SK-N-SH (cell line): ENCODE results near the gene MLLT1. TPM values are rescaled to one million over a fixed set of nuclear protein-coding genes. Genes with fewer than 3 reads are reported as not detected.

Experiments
- CTCF ChIA-PET: fragments of 300-600, 350-600 bp; formaldehyde crosslinking; extraction: SDS; loops from one replicate; lab custom pipeline; 2021; lab: Yijun Ruan, JAX
- POLR2A ChIA-PET: fragments of 350-600 bp; sonication (Branson Sonifier 250); formaldehyde crosslinking; extraction: SDS; loops from one replicate; lab custom pipeline; 2020; ENCODE audit warnings: antibody characterized with exemption, inconsistent platforms; lab: Yijun Ruan, JAX
- DNase-seq: peaks from one replicate; pipeline ENCODE4 v3.0.0; 2012
- H2AFZ ChIP-seq: fragments of 200-600 bp; sonication (generic); 2 replicates; pipeline ENCODE4 v1.8.1; 2016; ENCODE audit warnings: antibody characterized with exemption, mild to moderate bottlenecking, low read depth
- H3F3A ChIP-seq: fragments of 200-600 bp; sonication (generic); replicated peaks from 2 replicates; pipeline ENCODE3; 2016; ENCODE audit warnings: antibody characterized with exemption, mild to moderate bottlenecking; ENCODE audit not compliant: insufficient read depth
- H3K27ac ChIP-seq, 2 experiments: fragments of 200-500 bp in 1 of 2; fragments of 200-600 bp in 1 of 2; sonication (Bioruptor generic) in 1 of 2; sonication (generic), shearing (Covaris generic) in 1 of 2; 2 replicates each; pipeline versions ENCODE4 v1.5.1 to v1.6.1; 2014 to 2016; ENCODE audit warnings: low read depth in 2 of 2, inconsistent platforms in 1 of 2, low read length in 1 of 2, mild to moderate bottlenecking in 1 of 2, mixed read lengths in 1 of 2
- H3K27me3 ChIP-seq: fragments of 200-600 bp; sonication (generic), shearing (Covaris generic); 2 replicates; pipeline ENCODE4 v1.6.1; 2016; ENCODE audit warnings: mixed run types; ENCODE audit not compliant: insufficient read depth
- H3K36me3 ChIP-seq, 2 experiments: fragments of 200-500 bp in 1 of 2; fragments of 200-600 bp in 1 of 2; sonication (Bioruptor generic) in 1 of 2; sonication (generic) in 1 of 2; replicated peaks in 1 of 2; 2 replicates each; pipeline versions ENCODE3 to v1.5.1; 2014 to 2016; ENCODE audit warnings: low read length in 1 of 2, mild to moderate bottlenecking in 1 of 2; ENCODE audit not compliant: insufficient read depth in 2 of 2, control insufficient read depth in 1 of 2
- H3K4me1 ChIP-seq, 2 experiments: fragments of 200-500 bp in 1 of 2; fragments of 200-600 bp in 1 of 2; sonication (Bioruptor generic) in 1 of 2; sonication (generic), shearing (Covaris generic) in 1 of 2; 2 replicates each; pipeline versions ENCODE4 v1.5.1 to v1.6.1; 2014 to 2016; ENCODE audit warnings: low read depth in 1 of 2, low read length in 1 of 2, mixed run types in 1 of 2; ENCODE audit not compliant: insufficient read depth in 2 of 2, control insufficient read depth in 1 of 2
- H3K4me2 ChIP-seq: fragments of 200-600 bp; sonication (generic), shearing (Covaris generic); 2 replicates; pipeline ENCODE4 v1.6.1; 2017; ENCODE audit warnings: mixed run types
- H3K4me3 ChIP-seq, 2 experiments: fragments of 200-500 bp in 1 of 2; fragments of 200-600 bp in 1 of 2; sonication (Bioruptor generic) in 1 of 2; sonication (generic), shearing (Covaris generic) in 1 of 2; 2 replicates each; pipeline versions ENCODE4 v1.5.1 to v1.8.1; 2014 to 2016; ENCODE audit warnings: low read depth in 2 of 2, inconsistent platforms in 1 of 2, low read length in 1 of 2, mild to moderate bottlenecking in 1 of 2, mixed read lengths in 1 of 2, moderate library complexity in 1 of 2
- H3K79me2 ChIP-seq: fragments of 200-600 bp; sonication (generic); 2 replicates; pipeline ENCODE4 v1.8.1; 2017; ENCODE audit warnings: mild to moderate bottlenecking; ENCODE audit not compliant: insufficient read depth
- H3K9ac ChIP-seq: fragments of 200-600 bp; sonication (generic); 2 replicates; pipeline ENCODE4 v1.6.1; 2017; ENCODE audit warnings: mixed run types
- H3K9me2 ChIP-seq: fragments of 200-600 bp; sonication (generic); 2 replicates; pipeline ENCODE4 v1.6.1; 2017; ENCODE audit warnings: mixed run types
- H3K9me3 ChIP-seq: fragments of 200-600 bp; sonication (generic); 2 replicates; pipeline ENCODE4 v1.6.1; 2017; ENCODE audit warnings: mixed run types, mild to moderate bottlenecking, moderate library complexity
- H4K20me1 ChIP-seq: fragments of 200-600 bp; sonication (generic); 2 replicates; pipeline ENCODE4 v1.6.1; 2017; ENCODE audit warnings: mild to moderate bottlenecking, mixed run types; ENCODE audit not compliant: insufficient read depth
- CHD2 ChIP-seq: fragments of 150-350 bp; IDR thresholded peaks from 2 replicates; pipeline ENCODE4 v1.6.1; 2018; ENCODE audit warnings: low read length; ENCODE audit not compliant: partially characterized antibody
- CTCF ChIP-seq: fragments of 200-600 bp; sonication (generic); IDR thresholded peaks from 2 replicates; pipeline ENCODE4 v1.6.1; 2017; ENCODE audit warnings: antibody characterized with exemption, mild to moderate bottlenecking, moderate library complexity
- ELF1 ChIP-seq: IDR thresholded peaks from 2 replicates; pipeline ENCODE4 v1.4.0; 2012
- EP300 ChIP-seq, 2 experiments: IDR thresholded peaks; 2 replicates each; pipeline versions ENCODE4 v1.4.0 to v1.6.1; 2012; ENCODE audit warnings: borderline replicate concordance in 1 of 2, low read depth in 1 of 2, low read length in 1 of 2
- EZH2phosphoT487 ChIP-seq: fragments of 200-600 bp; sonication (generic); IDR thresholded peaks from 2 replicates; pipeline ENCODE4 v1.6.1; 2017; ENCODE audit warnings: low read depth, mixed run types, mild to moderate bottlenecking, antibody characterized with exemption, moderate library complexity, borderline replicate concordance
- FOSL2 ChIP-seq: IDR thresholded peaks from 2 replicates; pipeline ENCODE4 v1.4.0; 2012; ENCODE audit warnings: low read depth, mild to moderate bottlenecking, moderate library complexity, borderline replicate concordance
- FOXJ3 ChIP-seq: sonication (generic); formaldehyde crosslinking; IDR thresholded peaks from 2 replicates; pipeline ENCODE4 v1.5.1; 2020; ENCODE audit warnings: mild to moderate bottlenecking, missing genetic modification reagents
- FOXM1 ChIP-seq: IDR thresholded peaks from 2 replicates; pipeline ENCODE4 v1.4.0; 2012; ENCODE audit warnings: low read depth, mild to moderate bottlenecking
- GABPA ChIP-seq: IDR thresholded peaks from 2 replicates; pipeline ENCODE4 v1.4.0; 2012; ENCODE audit warnings: low read depth, mild to moderate bottlenecking
- GATA2 ChIP-seq: sonication (generic); formaldehyde crosslinking; IDR thresholded peaks from 2 replicates; pipeline ENCODE4 v1.5.0; 2020; ENCODE audit warnings: mild to moderate bottlenecking, missing genetic modification reagents
- MEF2A ChIP-seq: IDR thresholded peaks from 2 replicates; pipeline ENCODE4 v1.4.0; 2012; ENCODE audit warnings: low read depth, borderline replicate concordance
- NFIC ChIP-seq: IDR thresholded peaks from 2 replicates; pipeline ENCODE4 v1.4.0; 2012; ENCODE audit warnings: borderline replicate concordance
- RAD21 ChIP-seq: IDR thresholded peaks from 2 replicates; pipeline ENCODE4 v1.6.1; 2012; ENCODE audit warnings: mild to moderate bottlenecking, low read length
- RFX5 ChIP-seq: IDR thresholded peaks from 2 replicates; pipeline ENCODE4 v1.6.1; 2012; ENCODE audit warnings: mild to moderate bottlenecking, improper control_type of control experiment, low read length
- RXRA ChIP-seq: IDR thresholded peaks from 2 replicates; pipeline ENCODE4 v1.4.0; 2012; ENCODE audit warnings: low read depth, mild to moderate bottlenecking, borderline replicate concordance
- TCF12 ChIP-seq: IDR thresholded peaks from 2 replicates; pipeline ENCODE4 v1.4.0; 2012
- TEAD4 ChIP-seq: IDR thresholded peaks from 2 replicates; pipeline ENCODE4 v1.4.0; 2012; ENCODE audit warnings: mild to moderate bottlenecking, borderline replicate concordance; ENCODE audit not compliant: insufficient read depth
- YY1 ChIP-seq: IDR thresholded peaks from 2 replicates; pipeline ENCODE4 v1.4.0; 2012; ENCODE audit warnings: low read depth, mild to moderate bottlenecking
- WGBS: methylation state at CpG from one replicate; pipeline ENCODE4 v1.1.6; 2017; ENCODE audit warnings: low lambda C conversion rate; 5-methylcytosine and 5-hydroxymethylcytosine counted together
- polyA plus RNA-seq, 3 experiments: library from polyadenylated mRNA; depleted of rRNA; stranded (reverse); fragments of >200 nt; gene quantifications; 2 replicates each; pipeline ENCODE4 v1.2.3, GENCODE V29; 2012
- TF ChIP-seq, protein P1 (sequence below): fragments of 150-350 bp; IDR thresholded peaks from 2 replicates; pipeline ENCODE4 v1.6.1; 2017; ENCODE audit warnings: antibody characterized with exemption, low read length, low read depth, borderline replicate concordance

Gene MLLT1
- polyA plus RNA-seq, 1 of the 3 experiments (the other 2 are of a cell fraction), result 19.0 TPM

DNA sequence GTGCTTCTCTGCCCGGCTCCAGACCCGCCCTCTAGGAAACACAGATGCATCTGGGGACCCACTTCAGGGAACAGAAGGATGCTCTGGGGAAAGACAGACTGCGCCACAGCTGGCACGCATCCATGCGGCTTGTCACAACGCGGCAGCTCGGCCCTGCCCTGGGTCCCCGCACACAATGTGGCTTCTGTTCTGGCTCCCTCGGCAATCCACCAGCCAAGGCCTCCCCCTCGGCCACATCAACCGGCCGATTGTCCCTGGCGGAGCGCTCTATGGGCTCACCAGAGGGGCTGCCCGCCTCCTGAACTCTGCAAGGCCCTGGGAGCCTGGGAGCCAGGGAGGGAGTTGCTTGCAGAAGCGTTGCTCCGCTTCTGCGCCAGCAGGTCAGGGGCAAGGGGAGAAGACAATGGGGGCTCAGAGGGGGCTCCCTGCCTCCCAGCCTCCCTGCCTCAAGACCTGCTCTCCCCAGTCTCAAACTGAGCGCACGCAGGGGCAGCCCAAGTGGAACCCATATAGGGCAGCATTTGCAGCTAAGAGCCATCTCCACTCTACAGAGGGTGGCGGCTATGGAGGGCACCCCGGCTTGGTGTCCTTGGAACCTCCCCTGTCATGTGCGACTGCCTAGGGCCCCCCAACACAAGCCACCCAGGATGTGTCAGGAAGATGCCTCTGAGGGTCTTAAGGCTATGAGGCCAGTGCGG is 37.9 kb downstream of the MLLT1 start (continued):
- TF ChIP-seq EP300 (IDR thresholded peaks at IDR 0.05; ENCODE audit: borderline replicate concordance in 1 of 2, low read depth in 1 of 2, low read length in 1 of 2), result no peak
- no peak for TF ChIP-seq EZH2phosphoT487
- TF ChIP-seq CHD2, result no peak
- no peak for TF ChIP-seq FOSL2
- no peak for TF ChIP-seq CTCF
- no peak for TF ChIP-seq NFIC
- no peak for TF ChIP-seq FOXJ3 (CRISPR knock-in tag)
- TF ChIP-seq RAD21, result no peak
- no peak for TF ChIP-seq GABPA
- no peak for TF ChIP-seq ELF1

DNA sequence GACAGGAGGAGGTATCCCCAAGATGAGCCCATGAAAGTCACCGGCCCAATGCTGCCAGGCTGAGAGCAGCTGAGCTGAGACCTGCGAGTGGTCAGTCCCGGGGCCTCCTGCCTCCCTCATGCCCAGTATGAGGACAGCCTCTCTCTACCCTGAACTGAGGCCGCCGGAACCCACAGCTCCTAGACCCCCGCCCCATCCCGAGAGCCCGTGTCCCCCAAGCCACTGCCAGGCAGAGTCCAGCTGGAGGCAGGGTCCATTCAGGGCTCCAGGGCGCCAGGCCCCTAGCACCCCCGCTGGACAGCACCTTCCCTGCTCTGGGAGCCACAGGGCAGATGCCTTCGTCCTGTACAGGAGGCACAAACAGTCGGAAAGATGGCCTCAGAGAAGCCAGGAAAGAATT is 38.7 kb downstream of the MLLT1 start:
- TF ChIP-seq GATA2 (no peak), RXRA (no peak), NFIC (no peak), YY1 (no peak), FOXM1 (no peak), TCF12 (no peak), FOXJ3 (CRISPR knock-in tag) (no peak), MEF2A (no peak), RFX5 (no peak), TEAD4 (no peak), CHD2 (no peak)
- TF ChIP-seq, protein P1, sequence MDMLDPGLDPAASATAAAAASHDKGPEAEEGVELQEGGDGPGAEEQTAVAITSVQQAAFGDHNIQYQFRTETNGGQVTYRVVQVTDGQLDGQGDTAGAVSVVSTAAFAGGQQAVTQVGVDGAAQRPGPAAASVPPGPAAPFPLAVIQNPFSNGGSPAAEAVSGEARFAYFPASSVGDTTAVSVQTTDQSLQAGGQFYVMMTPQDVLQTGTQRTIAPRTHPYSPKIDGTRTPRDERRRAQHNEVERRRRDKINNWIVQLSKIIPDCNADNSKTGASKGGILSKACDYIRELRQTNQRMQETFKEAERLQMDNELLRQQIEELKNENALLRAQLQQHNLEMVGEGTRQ, result no peak
- Histone ChIP-seq H3K27me3 (no peaks in the 10 kb centered on the region), H3K9me3 (no peaks in the 10 kb centered on the region), H3K4me2 (no peak overlapping the region), H2AFZ (no peak overlapping the region), H3K9me2 (no peaks in the 10 kb centered on the region), H3K27ac (peak overlapping the region in 1 of 2 experiments; percentile 94; a peak in 2 of 4 replicates), H4K20me1 (peaks cover 78% of the 10 kb centered on the region), H3K4me1 (peaks cover 15 to 77% of the 10 kb centered on the region in 2 experiments; a peak in 2 of 4 replicates), H3K79me2 (peaks cover 91% of the 10 kb centered on the region), H3K4me3 (no peak overlapping the region), H3F3A (no peaks in the 10 kb centered on the region), H3K36me3 (no peaks in the 10 kb centered on the region), H3K9ac (no peak overlapping the region)
- WGBS, result 97% methylated on average over 5 of the region's 12 CpGs
- DNase-seq, result peak; percentile 53
- CTCF ChIA-PET, result interaction anchor here (0.6 to 3.9 kb wide), 4 partner anchors 15 to 132 kb away, joined by 3 to 32 read pairs (median 4); no protein-coding TSS in a partner anchor
- POLR2A ChIA-PET, result no interaction called here
